HTERT RPE-1 (cell line): ENCODE measurements around the gene ARHGEF38.

Source experiments
- in situ Hi-C: fragments of 300-500 bp; cut with MboI; formaldehyde crosslinking; loops from 4 replicates; pipeline ENCODE4 v1.14.3; 2020; ENCODE audit warnings: low sequenced_read_pairs

ARHGEF38 gene

GRCh38 chr4:105556206-105556605 is 3.8 kb downstream of the ARHGEF38 start:
- in situ Hi-C loops: no loop called here

DNA sequence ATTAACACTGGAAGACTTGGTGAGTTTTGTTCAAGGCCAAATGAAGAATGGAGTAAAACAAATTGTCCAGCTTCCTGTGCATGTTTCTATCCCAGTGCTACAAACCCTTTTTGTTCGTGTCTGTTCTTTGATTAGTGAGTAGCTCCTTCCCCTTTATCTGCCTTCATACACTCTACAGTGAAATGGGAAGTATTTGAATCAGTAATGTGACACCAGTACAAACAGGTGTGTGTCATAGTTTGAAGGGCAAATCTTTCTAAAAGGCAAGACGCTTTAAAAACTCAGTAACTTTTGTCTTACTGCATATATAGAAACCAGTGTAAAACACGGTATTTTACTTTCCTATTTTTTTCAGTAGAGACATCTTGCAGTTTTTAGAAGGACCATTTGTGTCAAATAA is 5.9 kb downstream of the ARHGEF38 start:
- in situ Hi-C loops: no loop called here

GRCh38 chr4:105560421-105560848 is 8.0 kb downstream of the ARHGEF38 start:
- in situ Hi-C loops: no loop called here

DNA sequence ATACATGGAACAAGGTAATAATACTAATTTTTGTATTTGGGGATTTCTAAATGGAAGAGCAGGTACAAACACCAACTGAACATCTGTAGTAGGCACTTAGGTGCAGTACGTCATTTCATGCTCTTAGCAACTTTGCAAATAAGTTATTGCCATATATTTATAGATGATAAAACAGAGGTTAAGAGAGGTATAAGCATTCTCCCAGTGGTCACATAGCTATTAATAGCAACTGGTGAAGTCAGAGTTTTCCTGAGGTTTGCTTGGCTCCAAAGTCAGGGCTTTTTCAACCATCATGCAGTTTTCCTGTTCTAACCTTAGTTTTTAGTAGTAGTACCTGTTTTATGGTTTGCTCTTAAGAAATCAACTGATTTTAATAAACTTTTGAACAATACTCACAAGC is 10.9 kb downstream of the ARHGEF38 start:
- in situ Hi-C loops: no loop called here

DNA sequence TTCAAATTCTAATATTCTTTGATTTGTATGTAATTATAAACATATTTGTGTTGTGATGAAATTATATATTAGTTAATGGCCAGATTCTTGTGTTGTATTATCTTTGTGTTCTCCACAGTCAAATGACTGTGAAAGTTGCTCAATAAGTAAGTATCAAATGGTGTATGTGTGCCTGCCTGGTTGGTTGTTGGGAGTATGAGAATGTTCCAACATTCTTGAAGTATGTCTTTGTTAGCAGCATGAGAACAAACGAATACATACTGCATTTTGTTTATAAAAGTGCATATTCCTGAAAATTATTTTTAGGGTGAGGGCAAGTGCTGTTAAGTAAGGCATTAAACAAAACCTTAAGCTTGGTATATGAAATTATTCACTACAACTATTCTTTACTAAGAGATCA is 16.2 kb downstream of the ARHGEF38 start:
- in situ Hi-C loops: no loop called here

DNA sequence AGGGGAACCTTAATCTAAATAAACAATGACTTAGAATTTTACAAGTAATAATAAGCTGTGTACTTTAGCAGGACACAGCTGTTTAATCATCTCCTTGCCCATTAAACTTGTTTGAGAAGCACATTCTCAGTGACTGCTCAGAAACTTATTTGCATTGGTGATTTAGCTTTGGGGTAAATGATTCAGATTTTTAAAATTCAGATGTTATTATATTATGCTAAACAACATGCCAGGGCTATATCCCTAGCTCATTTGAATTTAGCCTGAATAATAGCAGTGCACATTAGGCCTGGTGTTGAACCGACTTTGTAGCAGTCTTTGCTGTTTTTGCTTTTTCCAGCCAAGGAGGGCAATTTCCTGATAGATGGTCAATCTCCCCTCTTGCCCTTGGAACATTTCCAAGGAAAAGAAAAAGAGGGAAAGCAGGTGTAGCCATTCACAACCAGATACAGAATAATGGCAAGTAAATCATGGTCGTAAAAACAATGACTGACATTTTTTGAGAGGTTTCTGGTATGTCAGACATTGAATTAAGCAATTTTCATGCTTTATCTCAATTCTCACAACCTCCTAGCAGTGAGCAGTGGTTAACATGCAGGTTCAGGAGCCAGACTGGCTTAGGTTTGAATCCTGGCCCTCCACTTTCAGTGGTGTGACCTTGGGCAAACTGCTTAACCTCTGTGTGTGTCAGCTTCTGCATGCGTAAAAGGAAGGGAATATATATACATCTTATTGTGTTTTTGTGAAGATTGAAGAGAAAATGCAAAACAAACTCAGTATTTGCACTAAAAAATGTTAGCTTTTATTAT is 16.8 kb downstream of the ARHGEF38 start:
- in situ Hi-C loops: no loop called here

- in situ Hi-C loops: no loop called here
Observed at GRCh38 chr4:105569866-105570236, 17.4 kb downstream of the ARHGEF38 start.

- in situ Hi-C loops: no loop called here
Observed at GRCh38 chr4:105572296-105572695, 19.9 kb downstream of the ARHGEF38 start.

DNA sequence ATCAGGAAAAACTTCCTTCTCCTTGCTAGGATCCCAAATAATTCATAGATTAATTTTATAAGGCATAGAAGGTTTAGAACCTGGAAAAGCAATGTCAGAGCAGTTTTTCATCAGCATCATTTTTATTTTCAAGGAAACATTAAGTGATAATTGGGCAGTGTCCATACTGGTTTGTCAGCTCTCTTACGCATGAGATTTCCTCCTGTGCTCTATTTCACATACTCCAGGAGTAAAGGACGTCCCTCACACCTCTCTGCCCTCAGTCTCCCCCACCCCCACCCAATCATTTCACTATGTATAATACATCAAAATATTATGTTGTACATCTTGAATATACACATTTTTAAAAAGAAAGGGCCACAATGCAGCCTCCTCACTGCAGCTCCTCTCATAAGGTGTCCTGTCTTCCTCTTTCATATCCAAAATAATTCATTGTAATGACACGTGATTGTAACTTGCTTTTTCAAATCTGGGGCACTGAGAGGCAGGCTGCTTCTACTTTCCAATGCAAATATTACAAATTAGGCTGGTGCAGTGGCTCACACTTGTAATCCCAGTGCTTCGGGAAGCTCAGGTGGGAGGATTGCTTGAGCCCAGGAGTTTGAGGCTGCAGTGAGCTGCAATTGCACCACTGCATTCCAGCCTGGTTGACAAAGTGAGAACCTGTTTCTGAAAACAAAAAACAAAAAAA is 34.4 kb downstream of the ARHGEF38 start:
- in situ Hi-C loops: no loop called here

GRCh38 chr4:105587841-105588240 is 35.4 kb downstream of the ARHGEF38 start:
- in situ Hi-C loops: no loop called here

- in situ Hi-C loops: no loop called here
Observed at GRCh38 chr4:105588252-105588651, 35.8 kb downstream of the ARHGEF38 start.

GRCh38 chr4:105591573-105591972 is 39.2 kb downstream of the ARHGEF38 start:
- in situ Hi-C loops: no loop called here

GRCh38 chr4:105594099-105595010 is 41.9 kb downstream of the ARHGEF38 start:
- in situ Hi-C loops: no loop called here

- in situ Hi-C loops: no loop called here
Observed at GRCh38 chr4:105596684-105597083, 44.3 kb downstream of the ARHGEF38 start.

DNA sequence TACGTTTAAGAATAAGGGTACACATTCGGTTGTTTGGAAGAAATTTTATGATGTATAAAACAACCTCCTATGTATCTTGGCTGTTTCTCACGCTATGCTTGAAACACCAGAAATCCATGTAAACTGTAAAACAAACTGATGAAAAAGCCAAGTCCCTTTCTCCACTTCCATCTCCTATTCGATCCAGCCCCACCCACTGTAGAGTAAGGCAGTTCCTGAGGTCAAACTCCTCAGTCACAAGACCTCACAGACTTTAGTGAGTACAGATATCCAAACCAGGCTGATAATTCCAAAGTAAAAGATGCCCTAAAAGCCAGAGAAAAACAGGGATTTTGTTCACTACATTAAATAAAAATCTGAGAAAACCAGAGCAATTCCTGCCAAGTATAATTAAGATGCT is 45.6 kb downstream of the ARHGEF38 start:
- in situ Hi-C loops: no loop called here

- in situ Hi-C loops: no loop called here
Observed at GRCh38 chr4:105598787-105599186, 46.4 kb downstream of the ARHGEF38 start.

DNA sequence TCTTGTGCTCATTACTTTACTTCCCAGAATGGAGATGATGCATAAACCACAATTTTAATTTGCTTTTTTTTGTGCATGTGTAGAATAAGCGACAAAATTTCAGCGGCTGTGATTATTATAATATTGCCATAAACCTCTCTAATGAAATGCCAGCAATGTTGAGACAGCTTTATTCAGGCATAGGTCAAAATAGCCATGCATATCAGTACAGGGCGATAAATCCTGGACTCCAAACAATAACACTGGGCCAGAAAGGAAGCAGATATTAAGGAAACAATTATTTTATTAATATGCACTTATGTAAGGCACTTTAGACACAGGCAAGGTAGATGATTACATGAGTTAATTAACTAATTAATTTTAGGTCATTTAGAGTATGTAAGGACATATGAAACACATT is 47.1 kb downstream of the ARHGEF38 start:
- in situ Hi-C loops: no loop called here

GRCh38 chr4:105599932-105600655 is 47.7 kb downstream of the ARHGEF38 start:
- in situ Hi-C loops: no loop called here

- in situ Hi-C loops: no loop called here
Observed at GRCh38 chr4:105600951-105601350, 48.5 kb downstream of the ARHGEF38 start.

- in situ Hi-C loops: no loop called here
Observed at GRCh38 chr4:105601406-105601805, 49.0 kb downstream of the ARHGEF38 start.

- in situ Hi-C loops: no loop called here
Observed at GRCh38 chr4:105603158-105603557, 50.7 kb downstream of the ARHGEF38 start.
